ENCODE measurements around the gene PKNOX1.

DNA sequence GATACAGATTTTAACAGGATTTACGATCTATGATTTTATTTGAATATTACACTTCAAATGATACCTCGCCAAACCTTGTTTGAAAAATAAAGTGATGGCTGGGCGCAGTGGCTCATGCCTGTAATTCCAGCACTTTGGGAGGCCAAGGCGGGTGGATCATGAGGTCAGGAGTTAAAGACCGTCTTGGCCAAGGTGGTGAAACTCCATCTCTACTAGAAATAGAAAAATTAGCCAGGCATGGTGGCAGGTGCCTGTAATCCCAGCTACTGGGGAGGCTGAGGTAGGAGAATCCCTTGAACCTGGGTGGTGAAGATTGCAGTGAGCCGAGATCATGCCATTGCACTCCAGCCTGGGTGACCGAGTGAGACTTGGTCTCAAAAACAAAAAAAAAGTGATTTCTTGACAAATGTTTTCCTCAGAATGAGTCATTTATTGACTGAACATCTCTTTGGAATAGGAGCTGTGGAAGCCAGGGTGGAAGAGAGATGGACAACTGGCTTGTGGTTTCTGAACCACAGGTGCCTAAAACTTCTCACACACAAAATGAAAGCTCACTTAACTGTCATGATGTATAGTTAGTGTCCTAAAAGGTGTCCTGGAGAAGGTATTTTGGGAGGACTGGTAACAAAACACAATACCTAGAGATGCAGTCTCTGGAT lies 11.9 kb downstream of the PKNOX1 start:
- no peak for TF ChIP-seq SMC3 (IDR thresholded peaks at IDR 0.05; ENCODE audit: low read length)
- TF ChIP-seq, protein P1, sequence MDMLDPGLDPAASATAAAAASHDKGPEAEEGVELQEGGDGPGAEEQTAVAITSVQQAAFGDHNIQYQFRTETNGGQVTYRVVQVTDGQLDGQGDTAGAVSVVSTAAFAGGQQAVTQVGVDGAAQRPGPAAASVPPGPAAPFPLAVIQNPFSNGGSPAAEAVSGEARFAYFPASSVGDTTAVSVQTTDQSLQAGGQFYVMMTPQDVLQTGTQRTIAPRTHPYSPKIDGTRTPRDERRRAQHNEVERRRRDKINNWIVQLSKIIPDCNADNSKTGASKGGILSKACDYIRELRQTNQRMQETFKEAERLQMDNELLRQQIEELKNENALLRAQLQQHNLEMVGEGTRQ (IDR thresholded peaks at IDR 0.05; ENCODE audit: low read depth, low read length): no peak
- TF ChIP-seq, protein P1 (CRISPR knock-in tag; IDR thresholded peaks at IDR 0.05; ENCODE audit: borderline replicate concordance): no peak
